Non-pigmented ciliary epithelial cell (primary cell): ENCODE measurements around the gene DLX6.

Experiments
- DNase-seq: peaks from one replicate; pipeline ENCODE4 v3.0.0-alpha.2; 2010; ENCODE audit warnings: low read depth

DLX6 gene

GRCh38 chr7:97011104-97011503 is 5.8 kb downstream of the DLX6 start:
- DNase-seq: no peak

- DNase-seq: no peak
These were observed 6.4 kb downstream of the DLX6 start for GRCh38 chr7:97011536-97012364.

- DNase-seq: no peak
These were observed 7.2 kb downstream of the DLX6 start for GRCh38 chr7:97012365-97013133.

- no peak for DNase-seq
These were observed 7.9 kb downstream of the DLX6 start for GRCh38 chr7:97013134-97013844.

GRCh38 chr7:97013845-97014134 is 8.4 kb downstream of the DLX6 start:
- no peak for DNase-seq

- no peak for DNase-seq
These were observed 8.9 kb downstream of the DLX6 start for GRCh38 chr7:97014145-97014750.

GRCh38 chr7:97015279-97015678 is 9.9 kb downstream of the DLX6 start:
- DNase-seq: no peak

- no peak for DNase-seq
These were observed 10.5 kb downstream of the DLX6 start for GRCh38 chr7:97015756-97016380.

GRCh38 chr7:97016381-97017191 is 11.2 kb downstream of the DLX6 start:
- no peak for DNase-seq

- no peak for DNase-seq
These were observed 12.1 kb downstream of the DLX6 start for GRCh38 chr7:97017192-97018125.

- no peak for DNase-seq
These were observed 12.8 kb downstream of the DLX6 start for GRCh38 chr7:97018126-97018601.

GRCh38 chr7:97018791-97019531 is 13.6 kb downstream of the DLX6 start:
- no peak for DNase-seq

- DNase-seq: no peak
These were observed 14.4 kb downstream of the DLX6 start for GRCh38 chr7:97019710-97020225.

GRCh38 chr7:97020601-97020995 is 15.2 kb downstream of the DLX6 start:
- DNase-seq: no peak

GRCh38 chr7:97020996-97021746 is 15.8 kb downstream of the DLX6 start:
- DNase-seq: no peak

GRCh38 chr7:97021747-97022490 is 16.6 kb downstream of the DLX6 start:
- no peak for DNase-seq

GRCh38 chr7:97022491-97023306 is 17.3 kb downstream of the DLX6 start:
- DNase-seq: no peak
